NT2/D1 (cell line): ENCODE measurements around the gene SFN.

Experiments
- SUZ12 ChIP-seq: IDR thresholded peaks from 2 replicates; pipeline ENCODE4 v1.6.1; 2011; ENCODE audit not compliant: insufficient read length, insufficient read depth; ENCODE audit errors: extremely low read depth
- YY1 ChIP-seq: IDR thresholded peaks from 2 replicates; pipeline ENCODE4 v1.6.1; 2011; ENCODE audit not compliant: insufficient read length, insufficient read depth
- ZNF274 ChIP-seq: IDR thresholded peaks from 2 replicates; pipeline ENCODE4 v1.6.1; 2011; ENCODE audit warnings: mild to moderate bottlenecking, low read depth, low read length

GRCh38 chr1:26907071-26907917 lies 44.3 kb downstream of the SFN start:
- TF ChIP-seq ZNF274 (no peak), SUZ12 (no peak), YY1 (no peak)
